Renal cortical epithelial cell (primary cell): ENCODE data around the gene SUPT6H. TPM values are rescaled to one million over a fixed set of nuclear protein-coding genes. Genes with fewer than 3 reads are reported as not detected.

Experiments
- DNase-seq: peaks from one replicate; pipeline ENCODE4 v3.0.0-alpha.2; 2011; ENCODE audit warnings: low read depth
- total RNA-seq: library from RNA; depleted of rRNA; stranded (reverse); fragments of >200 nt; gene quantifications from 2 replicates; pipeline ENCODE4 v1.2.3, GENCODE V29; 2014

The SUPT6H gene
- total RNA-seq, 1 donor from 2014 or later = 92.6 TPM

- DNase-seq = no peak
Measured at GRCh38 chr17:28749516-28750177, 87.6 kb downstream of the SUPT6H start.

DNA sequence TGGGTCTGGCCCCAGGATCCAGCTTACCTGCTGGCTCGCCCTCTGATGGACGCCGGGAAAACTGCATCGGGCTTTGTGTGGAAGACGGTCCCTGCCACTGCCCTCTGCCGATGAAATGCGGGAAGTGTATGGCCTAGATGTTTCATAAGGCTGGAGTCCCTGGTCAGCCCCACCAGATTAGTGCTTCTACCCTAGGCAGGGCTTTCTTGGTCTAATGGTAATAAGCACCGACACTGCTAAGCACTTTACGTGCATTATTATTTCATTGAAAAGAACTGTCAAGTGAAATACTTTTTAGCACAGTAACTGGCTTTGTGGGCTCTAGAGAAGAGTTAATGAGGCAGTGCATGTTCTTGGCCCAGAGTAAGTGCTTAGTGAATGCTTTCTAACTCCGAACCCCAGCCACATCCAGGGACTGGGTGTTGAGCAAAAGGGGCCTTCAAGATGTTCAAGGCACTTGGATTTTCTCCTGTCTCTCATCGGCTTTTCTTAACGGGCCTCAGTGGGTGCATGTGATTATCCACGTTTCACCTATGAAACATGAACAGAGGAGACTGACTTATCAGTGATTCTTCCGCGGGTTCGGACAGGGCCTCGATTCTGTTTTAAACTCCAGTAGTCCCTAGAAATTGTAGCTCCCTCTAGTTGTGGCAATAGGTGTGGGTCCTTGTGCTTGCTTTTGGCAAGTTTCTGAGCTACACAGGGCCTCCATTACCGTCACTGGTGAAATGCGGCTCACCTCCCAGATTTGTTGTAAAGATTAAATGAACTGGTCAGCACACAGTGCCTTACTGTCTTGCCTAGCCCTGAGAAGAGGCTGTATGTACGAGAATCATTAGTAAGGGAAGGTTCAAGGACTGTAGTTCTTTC lies 88.4 kb downstream of the SUPT6H start:
- peak; percentile 82 for DNase-seq

- no peak for DNase-seq
Measured at GRCh38 chr17:28751600-28752366, 89.8 kb downstream of the SUPT6H start.

Other genes starting within 250 kb of the SUPT6H start
- not detected in 2 replicates for gene SLC13A2, start 188.6 kb upstream of the SUPT6H start, total RNA-seq
- not detected in 2 replicates for gene FOXN1, start 155.9 kb upstream of the SUPT6H start, total RNA-seq
- gene UNC119, start 109.6 kb upstream of the SUPT6H start, total RNA-seq = 15.6 and 29.3 TPM in 2 replicates
- 70.0 and 114 TPM in 2 replicates for gene PIGS, start 90.7 kb upstream of the SUPT6H start, total RNA-seq
- gene ALDOC, start 85.3 kb upstream of the SUPT6H start, total RNA-seq = 26.7 and 40.6 TPM in 2 replicates
- 3.3 and 12.5 TPM in 2 replicates for gene SPAG5, start 63.2 kb upstream of the SUPT6H start, total RNA-seq
- 6.1 and 7.1 TPM in 2 replicates for gene RSKR, start 48.0 kb upstream of the SUPT6H start, total RNA-seq
- 182 and 259 TPM in 2 replicates for gene BLTP2, start 17.0 kb upstream of the SUPT6H start, total RNA-seq
- gene SDF2, start 299 bp upstream of the SUPT6H start, total RNA-seq = 60.7 and 82.5 TPM in 2 replicates
- gene PROCA1, start 49.7 kb downstream of the SUPT6H start, total RNA-seq = 0.17 and 1.1 TPM in 2 replicates
- gene RAB34, start 55.7 kb downstream of the SUPT6H start, total RNA-seq = 131 and 208 TPM in 2 replicates
- 540 and 600 TPM in 2 replicates for gene RPL23A, start 57.8 kb downstream of the SUPT6H start, total RNA-seq
- 8.1 and 18.2 TPM in 2 replicates for gene TLCD1, start 64.0 kb downstream of the SUPT6H start, total RNA-seq
- 2.4 and 5.6 TPM in 2 replicates for gene NEK8, start 66.6 kb downstream of the SUPT6H start, total RNA-seq
- 63.8 and 103 TPM in 2 replicates for gene TRAF4, start 81.8 kb downstream of the SUPT6H start, total RNA-seq
- gene FAM222B, start 180.6 kb downstream of the SUPT6H start, total RNA-seq = 1.4 and 14.9 TPM in 2 replicates
- 25.7 and 42.8 TPM in 2 replicates for gene ERAL1, start 192.8 kb downstream of the SUPT6H start, total RNA-seq
- 62.7 and 158 TPM in 2 replicates for gene FLOT2, start 235.5 kb downstream of the SUPT6H start, total RNA-seq
- 8.0 and 16.5 TPM in 2 replicates for gene DHRS13, start 240.9 kb downstream of the SUPT6H start, total RNA-seq